Neuron (in vitro differentiated cells): ENCODE measurements around the gene IL3RA.
"Not testable (repeated sequence)": the region's sequence is repeated elsewhere in the genome, so short reads cannot be mapped to it uniquely, and the experiment has no call there.

ENCODE experiments used
- H2AFZ ChIP-seq: one replicate; pipeline ENCODE4 v1.6.1; 2013; ENCODE audit warnings: low read depth, mild to moderate bottlenecking, inconsistent platforms, low read length, moderate library complexity
- H3K27me3 ChIP-seq: one replicate; pipeline ENCODE4 v1.6.1; 2013; ENCODE audit warnings: low read length; ENCODE audit not compliant: insufficient read depth
- H3K36me3 ChIP-seq: one replicate; pipeline ENCODE4 v1.6.1; 2013; ENCODE audit warnings: low read length; ENCODE audit not compliant: insufficient read depth
- H3K4me1 ChIP-seq: one replicate; pipeline ENCODE4 v1.6.1; 2013; ENCODE audit warnings: low read length; ENCODE audit not compliant: insufficient read depth
- H3K4me3 ChIP-seq: 2 replicates; pipeline ENCODE4 v1.5.1; 2013; ENCODE audit warnings: mild to moderate bottlenecking, low read length, moderate library complexity
- H3K9me3 ChIP-seq: one replicate; pipeline ENCODE4 v1.6.1; 2013; ENCODE audit warnings: low read length

IL3RA gene

GRCh38 chrX:1401611-1402430 lies 65.2 kb downstream of the IL3RA start:
- Histone ChIP-seq H3K27me3 (no peaks in the 10 kb centered on the region), H2AFZ (no peak overlapping the region), H3K36me3 (peaks cover 48% of the 10 kb centered on the region), H3K9me3 (peaks cover 8% of the 10 kb centered on the region), H3K4me3 (no peak overlapping the region), H3K4me1 (no peaks in the 10 kb centered on the region)

- Histone ChIP-seq H3K9me3 (peaks cover 8% of the 10 kb centered on the region), H3K4me1 (no peaks in the 10 kb centered on the region), H3K27me3 (no peaks in the 10 kb centered on the region), H2AFZ (no peak overlapping the region), H3K36me3 (peaks cover 59% of the 10 kb centered on the region), H3K4me3 (no peak overlapping the region)
These were observed 66.6 kb downstream of the IL3RA start for GRCh38 chrX:1403228-1403627.

GRCh38 chrX:1403867-1404266 lies 67.3 kb downstream of the IL3RA start:
- H3K4me1 ChIP-seq, H3K9me3 ChIP-seq, H3K27me3 ChIP-seq, H2AFZ ChIP-seq, H3K4me3 ChIP-seq: not testable (repeated sequence)
- H3K36me3 ChIP-seq = peaks cover 59% of the 10 kb centered on the region

- not testable (repeated sequence) for H3K27me3 ChIP-seq, H3K4me1 ChIP-seq, H3K9me3 ChIP-seq, H3K4me3 ChIP-seq, H2AFZ ChIP-seq
- H3K36me3 ChIP-seq = peaks cover 54% of the 10 kb centered on the region
These were observed 69.2 kb downstream of the IL3RA start for GRCh38 chrX:1405769-1406168.

- H3K9me3 ChIP-seq = peaks cover 8% of the 10 kb centered on the region
These were observed 70.5 kb downstream of the IL3RA start for GRCh38 chrX:1407035-1407434.

GRCh38 chrX:1411326-1411725 lies 74.7 kb downstream of the IL3RA start:
- Histone ChIP-seq H3K4me1 (no peaks in the 10 kb centered on the region), H3K36me3 (peaks cover 49% of the 10 kb centered on the region), H3K27me3 (no peaks in the 10 kb centered on the region), H2AFZ (no peak overlapping the region), H3K9me3 (no peaks in the 10 kb centered on the region), H3K4me3 (no peak overlapping the region)

More at GRCh38 chrX:1407035-1407434, 70.5 kb downstream of the IL3RA start:
- Histone ChIP-seq H3K36me3 (peaks cover 61% of the 10 kb centered on the region), H3K4me3 (no peak overlapping the region), H3K27me3 (no peaks in the 10 kb centered on the region), H3K4me1 (no peaks in the 10 kb centered on the region), H2AFZ (no peak overlapping the region)

- Histone ChIP-seq H3K4me3 (no peak overlapping the region), H3K27me3 (no peaks in the 10 kb centered on the region), H2AFZ (no peak overlapping the region), H3K4me1 (no peaks in the 10 kb centered on the region), H3K36me3 (peaks cover 50% of the 10 kb centered on the region), H3K9me3 (no peaks in the 10 kb centered on the region)
These were observed 76.1 kb downstream of the IL3RA start for GRCh38 chrX:1412551-1413161.

- Histone ChIP-seq H3K36me3 (peaks cover 62% of the 10 kb centered on the region), H3K4me3 (no peak overlapping the region)
These were observed 79.8 kb downstream of the IL3RA start for GRCh38 chrX:1416327-1416784.

DNA sequence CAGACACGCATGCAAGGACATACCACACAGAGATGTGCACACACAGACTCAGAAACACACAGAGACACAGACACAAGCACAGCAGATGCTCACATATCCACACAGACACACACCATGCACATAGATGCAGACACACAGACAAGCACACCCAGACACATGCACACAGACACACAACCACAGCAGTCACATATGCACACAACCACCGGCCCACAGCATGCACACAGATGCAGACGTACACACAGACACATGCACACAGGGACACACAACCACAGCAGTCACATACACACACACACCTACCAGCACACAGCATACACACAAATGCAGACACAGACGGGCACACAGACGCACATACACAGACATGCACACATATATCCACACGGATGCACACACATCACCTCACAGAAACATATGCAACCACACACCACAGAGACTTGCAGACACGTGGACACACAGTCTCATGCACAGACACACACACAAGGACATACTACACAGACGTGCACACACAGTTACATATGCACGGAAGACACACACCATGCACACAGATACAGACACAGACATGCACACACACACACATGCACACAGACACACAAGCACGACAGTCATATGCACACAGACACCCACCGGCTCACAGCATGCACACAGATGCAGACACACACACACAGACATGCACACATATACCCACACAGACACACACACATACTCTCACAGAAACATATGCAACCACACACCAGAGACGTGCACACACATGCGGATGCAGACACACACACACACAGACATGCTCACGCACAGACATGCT lies 80.6 kb downstream of the IL3RA start:
- no peak overlapping the region for H3K4me3 ChIP-seq
- H3K36me3 ChIP-seq = peaks cover 64% of the 10 kb centered on the region

More at GRCh38 chrX:1416327-1416784, 79.8 kb downstream of the IL3RA start:
- Histone ChIP-seq H3K27me3 (no peaks in the 10 kb centered on the region), H2AFZ (no peak overlapping the region), H3K9me3 (peaks cover 6% of the 10 kb centered on the region), H3K4me1 (no peaks in the 10 kb centered on the region)

DNA sequence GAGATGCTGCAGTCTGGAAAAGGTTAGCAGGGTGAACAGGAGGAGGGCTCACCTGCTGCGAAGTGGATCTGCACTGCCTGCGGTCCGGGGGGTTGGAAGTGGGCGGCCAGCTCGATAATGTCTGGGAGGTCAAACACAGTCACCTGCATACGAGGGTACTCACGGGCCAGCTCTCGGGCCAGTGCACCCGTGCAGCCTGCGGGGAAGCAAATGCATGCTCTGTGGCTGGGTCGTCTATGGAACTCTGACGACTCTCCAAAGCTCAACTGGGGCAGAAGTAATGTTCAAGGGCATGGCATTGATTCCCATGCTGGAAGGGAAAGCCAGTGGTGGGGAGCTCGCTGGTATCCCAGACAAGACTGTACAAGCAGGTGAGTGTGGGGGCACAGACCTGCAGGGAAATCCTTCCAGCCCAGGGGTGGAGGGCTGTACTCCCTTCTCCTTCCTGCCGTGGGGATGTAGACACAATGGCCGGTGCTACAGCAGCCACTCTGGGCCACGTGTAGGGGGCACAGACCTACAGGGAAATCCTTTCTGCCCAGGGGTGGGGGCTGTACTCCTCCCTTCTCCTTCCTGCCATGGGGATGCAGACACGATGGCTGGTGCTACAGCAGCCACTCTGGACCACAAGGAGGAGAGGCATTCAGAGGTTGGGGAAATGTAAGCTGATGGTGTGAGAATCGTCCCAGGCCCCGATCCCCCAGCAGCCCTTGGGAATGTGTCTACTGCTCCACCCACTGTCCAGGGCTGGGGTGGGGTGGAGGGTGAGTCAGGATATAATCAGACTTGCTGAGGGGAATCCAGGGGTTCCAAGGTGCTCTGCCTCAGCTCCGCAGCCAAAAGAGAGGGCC lies 81.6 kb downstream of the IL3RA start:
- Histone ChIP-seq H3K9me3 (peaks cover 19% of the 10 kb centered on the region), H3K27me3 (no peaks in the 10 kb centered on the region), H2AFZ (no peak overlapping the region), H3K4me3 (no peak overlapping the region), H3K36me3 (peaks cover 64% of the 10 kb centered on the region), H3K4me1 (no peaks in the 10 kb centered on the region)

More for the DNA sequence above, 80.6 kb downstream of the IL3RA start:
- Histone ChIP-seq H3K27me3 (no peaks in the 10 kb centered on the region), H3K4me1 (no peaks in the 10 kb centered on the region), H2AFZ (no peak overlapping the region), H3K9me3 (peaks cover 13% of the 10 kb centered on the region)

- Histone ChIP-seq H3K4me1 (no peaks in the 10 kb centered on the region), H3K4me3 (no peak overlapping the region), H3K9me3 (peaks cover 27% of the 10 kb centered on the region), H3K36me3 (peaks cover 60% of the 10 kb centered on the region), H3K27me3 (no peaks in the 10 kb centered on the region), H2AFZ (no peak overlapping the region)
These were observed 82.4 kb downstream of the IL3RA start for GRCh38 chrX:1418901-1419544.
